CD1c-positive myeloid dendritic cell (primary cell): ENCODE data around the gene KHDC4.
"Not testable (repeated sequence)": the region's sequence is repeated elsewhere in the genome, so short reads cannot be mapped to it uniquely, and the experiment has no call there.

ENCODE experiments used
- DNase-seq: peaks from one replicate; pipeline ENCODE4 v3.0.0-alpha.2; 2016; ENCODE audit errors: extremely low spot score

The KHDC4 gene

GRCh38 chr1:155900161-155900560, 34.1 kb downstream of the KHDC4 start:
- DNase-seq: no peak

- no peak for DNase-seq
Observed at GRCh38 chr1:155899683-155900082, 34.5 kb downstream of the KHDC4 start.

- no peak for DNase-seq
Observed at GRCh38 chr1:155898888-155899287, 35.3 kb downstream of the KHDC4 start.

- DNase-seq: no peak
Observed at GRCh38 chr1:155897746-155898145, 36.5 kb downstream of the KHDC4 start.

- not testable (repeated sequence) for DNase-seq
Observed at GRCh38 chr1:155896476-155896875, 37.7 kb downstream of the KHDC4 start.

GRCh38 chr1:155895617-155896016, 38.6 kb downstream of the KHDC4 start:
- not testable (repeated sequence) for DNase-seq

- DNase-seq: peak; percentile 37
Observed at GRCh38 chr1:155893389-155894142, 40.6 kb downstream of the KHDC4 start.

- DNase-seq: no peak
Observed at GRCh38 chr1:155892796-155893195, 41.4 kb downstream of the KHDC4 start.

GRCh38 chr1:155890251-155890650, 44.0 kb downstream of the KHDC4 start:
- DNase-seq: no peak

GRCh38 chr1:155889566-155889965, 44.6 kb downstream of the KHDC4 start:
- DNase-seq: no peak

- no peak for DNase-seq
Observed at GRCh38 chr1:155888481-155888880, 45.7 kb downstream of the KHDC4 start.

- no peak for DNase-seq
Observed at GRCh38 chr1:155884982-155885381, 49.2 kb downstream of the KHDC4 start.

- no peak for DNase-seq
Observed at GRCh38 chr1:155884031-155884960, 49.9 kb downstream of the KHDC4 start.

GRCh38 chr1:155882766-155883165, 51.4 kb downstream of the KHDC4 start:
- no peak for DNase-seq

- DNase-seq: no peak
Observed at GRCh38 chr1:155882235-155882634, 52.0 kb downstream of the KHDC4 start.

- no peak for DNase-seq
Observed at GRCh38 chr1:155880950-155881349, 53.3 kb downstream of the KHDC4 start.

GRCh38 chr1:155880251-155880650, 54.0 kb downstream of the KHDC4 start:
- no peak for DNase-seq

GRCh38 chr1:155877945-155878344, 56.3 kb downstream of the KHDC4 start:
- no peak for DNase-seq

GRCh38 chr1:155873860-155874259, 60.4 kb downstream of the KHDC4 start:
- no peak for DNase-seq

- DNase-seq: no peak
Observed at GRCh38 chr1:155872527-155872926, 61.7 kb downstream of the KHDC4 start.

- DNase-seq: no peak
Observed at GRCh38 chr1:155871390-155871789, 62.8 kb downstream of the KHDC4 start.

GRCh38 chr1:155867766-155868165, 66.4 kb downstream of the KHDC4 start:
- DNase-seq: no peak

- no peak for DNase-seq
Observed at GRCh38 chr1:155864393-155864792, 69.8 kb downstream of the KHDC4 start.
